PC-9 (cell line): ENCODE data around the gene NACC2. TPM values are rescaled to one million over a fixed set of nuclear protein-coding genes. Genes with fewer than 3 reads are reported as not detected.
"Not testable (repeated sequence)": the region's sequence is repeated elsewhere in the genome, so short reads cannot be mapped to it uniquely, and the experiment has no call there.

Experiments used
- BruUV-seq: library from RNA; stranded (reverse); fragments of 400-500 nt; replicated peaks from 2 replicates; lab custom pipeline; 2021; lab: Mats Ljungman, UMichigan
- CTCF ChIA-PET: fragments of 300-600 bp; sonication (Branson Sonifier 250); formaldehyde crosslinking; loops from one replicate; lab custom pipeline; 2022; ENCODE audit warnings: antibody characterized with exemption; lab: Charles Lee
- POLR2A ChIA-PET: fragments of 300-600 bp; sonication (Branson Sonifier 250); formaldehyde crosslinking; loops from one replicate; lab custom pipeline; 2022; ENCODE audit warnings: antibody characterized with exemption; ENCODE audit not compliant: unreplicated experiment; lab: Charles Lee
- DNase-seq, 2 experiments: peaks; one replicate each; pipeline versions ENCODE4 v3.0.0 to v3.0.0-alpha.2; 2015 to 2022; ENCODE audit warnings: mixed read lengths in 1 of 2
- H2AFZ ChIP-seq: fragments of 200-600 bp; sonication (generic); 2 replicates; pipeline ENCODE4 v1.8.1; 2017; ENCODE audit warnings: antibody characterized with exemption
- H3F3A ChIP-seq: fragments of 200-600 bp; sonication (generic); 2 replicates; pipeline ENCODE4 v1.8.1; 2017; ENCODE audit warnings: antibody characterized with exemption, mild to moderate bottlenecking, low read depth; ENCODE audit not compliant: insufficient read depth
- H3K27ac ChIP-seq: fragments of 200-600 bp; sonication (generic); 2 replicates; pipeline ENCODE4 v1.6.1; 2016; ENCODE audit warnings: mixed run types
- H3K27me3 ChIP-seq: fragments of 200-600 bp; sonication (generic); 2 replicates; pipeline ENCODE4 v1.6.1; 2016; ENCODE audit warnings: low read depth, mixed run types; ENCODE audit not compliant: insufficient read depth
- H3K36me3 ChIP-seq: fragments of 200-600 bp; sonication (generic); 2 replicates; pipeline ENCODE4 v1.6.1; 2016; ENCODE audit warnings: low read depth, mixed run types
- H3K4me1 ChIP-seq: fragments of 200-600 bp; sonication (generic); replicated peaks from 2 replicates; pipeline ENCODE4 v1.6.1; 2016; ENCODE audit warnings: mixed run types; ENCODE audit not compliant: insufficient read depth
- H3K4me2 ChIP-seq: fragments of 200-600 bp; sonication (generic); 2 replicates; pipeline ENCODE4 v1.6.1; 2017; ENCODE audit warnings: mixed run types
- H3K4me3 ChIP-seq: fragments of 200-600 bp; sonication (generic); 2 replicates; pipeline ENCODE4 v1.6.1; 2016; ENCODE audit warnings: mixed run types
- H3K79me2 ChIP-seq: fragments of 200-600 bp; sonication (generic); 2 replicates; pipeline ENCODE4 v1.6.1; 2017; ENCODE audit warnings: low read depth, mixed run types
- H3K9me2 ChIP-seq: fragments of 200-600 bp; sonication (generic); 2 replicates; pipeline ENCODE4 v1.8.1; 2017; ENCODE audit warnings: mild to moderate bottlenecking; ENCODE audit not compliant: insufficient read depth
- H3K9me3 ChIP-seq: fragments of 200-600 bp; sonication (generic); 2 replicates; pipeline ENCODE4 v1.8.1; 2016; ENCODE audit warnings: low read depth; ENCODE audit not compliant: insufficient read depth
- H4K20me1 ChIP-seq: fragments of 200-600 bp; sonication (generic); 2 replicates; pipeline ENCODE4 v1.8.1; 2017; ENCODE audit not compliant: insufficient read depth
- CTCF ChIP-seq: fragments of 200-600 bp; sonication (generic); conservative IDR thresholded peaks from 2 replicates; pipeline ENCODE4 v1.6.1; 2017; ENCODE audit warnings: mixed run types, antibody characterized with exemption, mild to moderate bottlenecking, moderate library complexity
- EZH2 ChIP-seq: fragments of 200-600 bp; sonication (generic); IDR thresholded peaks from 2 replicates; pipeline ENCODE4 v1.8.0; 2017; ENCODE audit warnings: antibody characterized with exemption, low read depth
- intact Hi-C: fragments of 100-400 bp; cut with micrococcal nuclease; formaldehyde crosslinking; loops from one replicate; pipeline ENCODE4 v1.10.0; 2022; ENCODE audit not compliant: unreplicated experiment
- total RNA-seq: library from RNA; stranded (reverse); gene quantifications from 2 replicates; pipeline ENCODE4 v1.2.3, GENCODE V29; 2021

NACC2 gene
- total RNA-seq, 1 experiment from 2014 or later = 22.4 TPM

- Histone ChIP-seq H3K4me1 (no peaks in the 10 kb centered on the region), H3K27ac (no peak overlapping the region), H3F3A (no peaks in the 10 kb centered on the region), H3K9me3 (no peaks in the 10 kb centered on the region), H3K27me3 (no peaks in the 10 kb centered on the region), H3K36me3 (no peaks in the 10 kb centered on the region), H3K4me2 (no peak overlapping the region), H3K4me3 (no peak overlapping the region), H3K9me2 (no peaks in the 10 kb centered on the region), H4K20me1 (peaks cover 25% of the 10 kb centered on the region), H2AFZ (no peak overlapping the region), H3K79me2 (peaks cover 17% of the 10 kb centered on the region; the same call in 1 of the 2 replicates)
- intact Hi-C loops = no loop called here
- no peak for DNase-seq
- TF ChIP-seq EZH2 = no peak
- ChIA-PET CTCF (no interaction called here), POLR2A (no interaction called here)
- no TSS peak for BruUV-seq
These were observed 32.2 kb downstream of the NACC2 start for GRCh38 chr9:136062657-136063439.

- BruUV-seq, POLR2A ChIA-PET: not testable (repeated sequence)
These were observed 33.2 kb downstream of the NACC2 start for GRCh38 chr9:136061916-136062315.

GRCh38 chr9:136061405-136061804 is 33.7 kb downstream of the NACC2 start:
- POLR2A ChIA-PET = no interaction called here
- H3K79me2 ChIP-seq = peaks cover 11% of the 10 kb centered on the region; the same call in 1 of the 2 replicates

More at GRCh38 chr9:136061916-136062315, 33.2 kb downstream of the NACC2 start:
- H3K4me1 ChIP-seq, H3K4me3 ChIP-seq, DNase-seq, H3K27me3 ChIP-seq, H3K9me2 ChIP-seq, H3K9me3 ChIP-seq, H3K36me3 ChIP-seq, H2AFZ ChIP-seq, intact Hi-C loops, H3K4me2 ChIP-seq, H3K27ac ChIP-seq, H3F3A ChIP-seq, CTCF ChIA-PET: not testable (repeated sequence)
- H4K20me1 ChIP-seq = peaks cover 34% of the 10 kb centered on the region
- H3K79me2 ChIP-seq = peaks cover 14% of the 10 kb centered on the region; the same call in 1 of the 2 replicates

More at GRCh38 chr9:136061405-136061804, 33.7 kb downstream of the NACC2 start:
- Histone ChIP-seq H3K27ac (no peak overlapping the region), H4K20me1 (peaks cover 37% of the 10 kb centered on the region), H3K36me3 (no peaks in the 10 kb centered on the region), H3K9me3 (no peaks in the 10 kb centered on the region), H3K27me3 (no peaks in the 10 kb centered on the region), H2AFZ (no peak overlapping the region), H3F3A (no peaks in the 10 kb centered on the region), H3K9me2 (no peaks in the 10 kb centered on the region), H3K4me2 (no peak overlapping the region), H3K4me3 (no peak overlapping the region), H3K4me1 (no peaks in the 10 kb centered on the region)
- intact Hi-C loops = no loop called here
- TF ChIP-seq CTCF (no peak), EZH2 (no peak)
- DNase-seq = no peak
- BruUV-seq = no TSS peak
- CTCF ChIA-PET = no interaction called here
